Activated CD8-positive, alpha-beta memory T cell treated with anti-CD3 and anti-CD28 coated beads, Interleukin-2, amount 50 U/mL, for 1 hour (primary cell): ENCODE data around the gene USH1C.

Experiments used
- DNase-seq: peaks from one replicate; pipeline ENCODE4 v3.0.0-alpha.2; 2020; ENCODE audit errors: extremely low read depth

Gene USH1C

DNA sequence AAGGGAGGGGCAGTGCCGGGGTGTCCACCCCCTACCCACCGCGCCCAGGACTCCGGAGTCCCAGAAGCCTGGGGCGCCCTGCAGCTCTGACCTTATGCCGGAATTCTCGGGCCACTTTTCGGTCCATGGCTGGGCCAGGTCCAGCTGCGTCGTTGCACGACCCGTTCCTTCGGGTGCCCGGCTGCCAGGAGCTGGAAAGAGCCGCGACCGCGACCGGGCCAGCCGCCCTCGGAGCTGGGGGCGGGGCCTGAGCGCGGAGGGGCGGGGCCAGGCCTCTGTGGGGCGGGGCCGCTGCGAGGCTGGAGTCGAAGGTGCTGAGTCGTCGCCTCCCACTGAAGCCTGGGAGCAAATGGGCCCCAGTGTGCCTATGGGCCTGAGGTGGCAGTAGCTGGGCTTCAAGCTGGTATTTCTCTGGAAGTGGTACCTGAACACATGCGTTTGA, at the start of gene USH1C:
Gene USH1C (minus strand): TSS at position 236 of the 442 bp plus-strand sequence. CDS start 109 bp downstream, at position 127.
- DNase-seq, result no peak

DNA sequence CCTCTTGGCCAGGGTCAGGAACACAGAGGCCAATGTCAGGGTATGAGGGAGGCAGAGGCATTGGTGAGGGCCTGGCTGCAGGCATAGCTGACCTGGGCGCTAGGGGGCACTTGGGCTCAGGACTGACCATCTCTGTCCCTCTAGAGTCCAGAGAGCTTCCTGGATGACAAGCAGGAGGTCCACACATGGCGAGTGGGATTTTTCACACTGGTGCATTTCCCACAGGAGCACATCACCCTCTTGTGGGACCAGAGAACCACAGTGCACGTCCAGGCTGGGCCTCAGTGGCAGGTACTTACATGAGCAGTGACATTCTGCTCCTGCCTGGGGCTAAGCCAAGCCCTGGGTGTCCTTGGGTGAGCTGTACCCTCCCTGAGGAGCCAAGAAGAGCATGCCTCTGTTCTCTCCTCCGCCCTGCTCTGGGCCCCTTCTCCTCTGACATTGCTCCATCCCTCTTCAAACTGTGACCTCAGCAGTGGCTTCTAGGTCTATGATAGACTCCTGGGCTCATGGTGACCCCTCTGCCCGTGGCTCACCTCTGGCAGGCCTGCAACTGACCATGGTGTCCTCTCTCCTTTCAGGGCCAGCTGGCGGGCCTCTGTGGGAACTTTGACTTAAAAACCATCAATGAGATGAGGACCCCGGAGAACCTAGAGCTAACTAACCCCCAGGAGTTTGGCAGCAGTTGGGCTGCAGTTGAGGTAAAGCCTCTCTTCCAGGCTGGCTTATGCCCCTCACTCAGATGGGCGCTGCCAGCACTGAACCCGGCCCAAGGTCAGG, 49.4 kb upstream of the USH1C start:
- DNase-seq, result no peak

DNA sequence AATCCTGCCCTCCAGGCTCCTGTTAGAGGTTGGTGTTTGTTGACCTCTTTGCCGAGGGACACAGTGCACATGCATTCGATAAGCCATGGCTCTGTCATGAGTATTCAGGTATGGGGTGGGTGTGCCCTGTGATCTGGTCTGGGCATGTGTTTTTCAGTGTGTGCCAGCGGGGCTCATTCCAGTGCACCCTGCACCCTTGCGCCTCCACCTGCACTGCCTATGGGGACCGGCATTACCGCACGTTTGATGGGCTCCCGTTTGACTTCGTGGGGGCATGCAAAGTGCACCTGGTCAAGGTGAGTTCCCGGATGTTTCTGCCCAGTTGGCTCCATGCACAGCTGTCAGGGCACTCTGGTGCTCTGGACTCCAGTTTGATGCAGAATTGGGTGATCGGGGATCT, 47.1 kb upstream of the USH1C start:
- DNase-seq, result no peak

DNA sequence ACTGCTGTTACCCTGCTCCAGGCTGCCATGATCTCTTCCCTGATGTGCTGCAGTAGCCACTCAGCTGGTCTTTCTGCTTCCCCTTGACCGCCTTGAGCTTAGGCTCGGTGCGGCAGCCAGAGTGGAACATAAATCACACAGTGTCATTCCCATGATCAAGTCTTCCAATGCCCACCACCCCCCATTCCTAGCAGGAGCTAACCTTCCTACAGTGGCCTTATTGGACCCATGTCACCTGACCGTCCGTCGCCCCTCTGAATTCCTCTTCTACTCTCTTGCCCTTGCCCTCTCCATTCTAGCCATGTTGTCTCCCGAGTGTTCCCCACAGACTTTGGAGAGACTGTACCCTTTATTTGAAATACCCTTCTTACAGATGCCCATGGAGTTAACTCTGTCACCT, 46.2 kb upstream of the USH1C start:
- DNase-seq, result no peak

DNA sequence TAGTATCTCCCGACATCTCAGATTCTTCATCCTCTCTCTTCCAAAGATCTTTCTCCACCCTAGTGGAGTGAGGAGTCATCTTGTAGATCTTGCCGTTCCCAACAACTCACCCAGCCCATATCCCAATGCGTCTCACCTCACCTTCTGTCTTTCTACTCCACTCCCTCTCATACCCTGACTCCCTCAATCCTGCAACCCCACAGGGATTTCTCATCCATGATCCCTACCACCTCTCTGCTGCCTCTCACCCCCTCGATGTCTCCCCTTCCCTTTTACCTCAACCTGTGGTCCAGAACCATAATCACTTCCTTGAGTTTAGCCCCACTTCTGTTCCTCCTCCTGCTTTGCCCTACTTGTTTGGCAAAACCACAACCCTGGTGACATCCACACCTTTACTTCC, 44.5 kb upstream of the USH1C start:
- DNase-seq, result no peak

DNA sequence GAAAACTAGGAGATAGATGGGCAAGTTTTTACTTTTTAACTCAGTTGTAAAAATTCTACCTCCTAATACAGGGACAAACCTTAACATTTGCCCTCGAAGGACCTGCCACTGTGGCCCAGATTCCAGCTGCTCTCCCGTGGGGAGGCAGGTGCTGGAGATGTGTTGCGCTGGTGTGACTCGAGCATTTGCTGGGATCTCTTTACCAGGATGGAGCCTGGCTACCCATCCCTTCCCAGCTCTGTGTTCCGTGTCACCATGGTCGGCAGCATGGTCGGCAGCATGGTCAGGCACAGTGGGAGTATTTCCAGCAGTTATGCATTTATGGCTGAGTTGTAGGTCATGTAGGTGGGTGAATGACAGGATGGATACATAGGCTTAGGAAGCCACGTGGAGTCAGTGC, 44.0 kb upstream of the USH1C start:
- no peak for DNase-seq

DNA sequence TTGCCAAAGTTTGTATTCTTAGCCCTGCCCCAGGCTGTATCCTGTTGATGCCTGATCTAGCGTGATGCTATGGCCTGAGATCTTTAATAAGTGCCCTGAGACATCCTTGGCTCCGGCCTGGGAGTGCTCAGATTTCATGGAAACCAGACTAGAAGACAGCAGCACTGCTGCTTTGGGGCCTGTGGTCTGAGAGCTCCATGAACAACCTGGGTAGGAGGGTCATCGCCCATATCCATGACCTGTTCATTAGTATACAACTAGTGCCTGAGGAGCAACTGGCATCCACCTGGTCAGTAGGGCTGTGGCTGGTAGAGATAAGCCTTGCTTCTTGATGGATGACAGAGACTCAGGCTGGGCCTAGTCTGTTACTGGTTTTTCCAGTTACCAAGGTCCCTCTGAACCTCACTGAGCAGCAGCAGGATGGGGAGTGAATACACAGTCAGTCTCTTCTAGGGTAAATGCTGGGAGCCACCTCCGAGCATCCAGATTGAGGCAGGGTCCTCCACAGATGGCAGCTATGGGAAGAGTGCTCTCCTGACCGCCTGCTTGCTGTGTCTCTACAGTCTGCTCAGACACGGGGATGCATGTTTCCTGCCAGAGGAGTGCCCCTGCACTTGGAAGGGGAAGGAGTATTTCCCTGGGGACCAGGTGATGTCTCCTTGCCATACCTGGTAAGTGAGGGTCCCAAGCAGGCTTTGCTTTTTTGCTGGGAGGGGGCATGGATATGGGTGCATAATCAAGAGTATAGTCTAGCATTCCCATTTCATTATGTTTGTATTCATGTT, 41.9 kb upstream of the USH1C start:
- DNase-seq, result no peak

DNA sequence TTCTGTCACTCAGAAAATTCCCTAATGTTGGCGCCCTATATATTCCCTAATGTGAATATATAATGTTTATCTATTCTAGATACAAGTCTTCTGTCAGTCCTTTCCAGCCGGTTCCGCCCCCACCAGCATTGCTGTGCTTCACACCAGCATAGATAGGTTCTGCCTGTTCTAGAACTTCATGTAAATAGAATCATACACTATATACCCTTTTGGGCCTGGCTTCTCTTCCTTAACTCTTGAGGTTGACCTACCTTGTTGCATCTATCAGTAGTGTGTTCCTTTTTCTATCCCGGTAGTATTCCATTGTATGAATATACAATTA, 37.5 kb upstream of the USH1C start:
- DNase-seq, result no peak

DNA sequence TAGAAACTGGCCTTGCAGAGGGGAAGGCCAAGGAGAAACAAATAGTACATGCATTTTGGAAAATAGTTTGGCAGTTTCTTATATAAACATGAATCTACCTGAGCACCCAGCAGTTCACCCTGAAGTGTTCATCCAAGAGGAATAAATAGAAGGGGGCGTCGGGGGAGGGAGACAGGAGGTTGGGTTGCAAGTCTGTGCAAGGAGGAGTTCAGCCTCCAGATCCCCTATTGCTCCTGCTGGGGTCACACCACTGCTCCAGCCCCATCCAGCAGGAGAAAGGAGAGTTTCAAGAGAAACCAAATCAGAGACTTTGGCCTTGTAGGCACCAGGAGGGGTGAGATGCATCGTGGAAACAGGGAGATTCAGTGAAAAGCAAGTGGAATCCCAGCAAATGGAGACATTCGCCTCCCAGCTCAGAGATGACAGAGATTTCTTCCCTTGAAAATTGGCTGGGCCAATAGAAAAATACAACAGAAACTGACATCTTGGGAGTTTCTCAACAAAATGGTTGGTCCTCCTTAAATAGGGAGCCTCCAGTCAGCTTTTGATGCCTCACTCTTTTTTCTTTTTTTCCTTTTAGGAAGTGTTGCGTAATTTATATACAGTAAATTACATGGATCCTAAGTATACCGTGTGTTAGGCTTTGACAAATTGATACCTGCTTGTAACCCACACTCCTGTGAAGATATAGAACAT, 37.0 kb upstream of the USH1C start:
- DNase-seq, result no peak

DNA sequence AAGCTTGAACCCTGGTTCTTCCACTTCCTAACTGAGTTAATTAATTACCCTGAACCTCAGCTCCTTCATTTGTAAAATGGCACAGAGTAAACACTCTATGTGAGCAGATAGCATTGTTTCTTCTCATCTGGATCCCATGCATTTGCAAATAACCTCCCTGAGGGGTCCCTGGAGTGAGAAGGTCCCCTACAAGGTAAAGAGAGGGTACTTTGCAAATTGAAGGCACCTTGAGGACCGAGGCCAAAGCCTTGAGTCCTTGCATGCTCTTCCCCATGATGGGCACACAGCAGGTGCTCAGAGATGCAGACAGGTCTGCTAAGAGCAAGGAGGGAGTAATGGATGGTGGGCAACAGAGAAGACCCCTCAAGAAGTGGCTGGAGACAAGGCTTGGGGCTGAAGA, 36.1 kb upstream of the USH1C start:
- DNase-seq, result no peak

DNA sequence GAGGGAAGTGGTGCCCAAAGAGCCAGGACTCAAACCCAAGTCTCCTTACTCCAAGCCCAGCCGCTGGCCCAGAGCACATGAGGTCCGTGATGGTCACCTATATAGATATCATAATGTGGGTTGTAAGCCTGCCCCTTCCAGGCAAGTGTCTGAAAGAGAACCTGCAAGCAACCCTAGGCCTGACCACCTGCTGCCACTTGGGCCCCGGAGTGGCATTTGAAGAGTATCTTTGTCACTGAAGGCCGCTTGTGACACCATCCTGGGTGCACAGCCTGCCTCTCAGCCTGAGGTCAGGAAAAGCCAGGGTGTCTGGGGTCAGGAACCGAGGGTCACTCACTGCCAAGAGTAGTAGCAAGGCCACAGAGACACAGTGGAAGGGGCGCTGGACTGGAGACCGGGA, 35.2 kb upstream of the USH1C start:
- DNase-seq, result no peak

DNA sequence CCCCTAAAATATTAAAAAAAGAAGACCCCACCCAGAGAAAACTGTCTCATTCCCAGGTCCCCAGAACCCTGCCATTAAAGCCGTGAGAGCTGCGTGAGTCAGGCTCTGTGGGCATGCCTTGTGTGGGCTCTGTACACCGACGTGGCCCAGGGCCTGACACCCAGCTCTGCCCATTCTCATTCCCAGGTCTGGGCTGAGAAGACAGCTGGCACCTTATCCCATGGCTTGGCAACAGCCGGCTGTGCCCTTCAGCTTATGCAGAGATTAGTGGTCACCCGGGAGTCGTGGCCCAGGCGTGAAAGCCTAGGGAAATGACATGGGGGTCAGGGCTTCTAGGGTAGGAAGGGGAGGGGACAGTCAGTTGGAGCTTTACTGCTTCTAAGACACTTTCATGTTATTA, 34.7 kb upstream of the USH1C start:
- DNase-seq, result no peak

DNA sequence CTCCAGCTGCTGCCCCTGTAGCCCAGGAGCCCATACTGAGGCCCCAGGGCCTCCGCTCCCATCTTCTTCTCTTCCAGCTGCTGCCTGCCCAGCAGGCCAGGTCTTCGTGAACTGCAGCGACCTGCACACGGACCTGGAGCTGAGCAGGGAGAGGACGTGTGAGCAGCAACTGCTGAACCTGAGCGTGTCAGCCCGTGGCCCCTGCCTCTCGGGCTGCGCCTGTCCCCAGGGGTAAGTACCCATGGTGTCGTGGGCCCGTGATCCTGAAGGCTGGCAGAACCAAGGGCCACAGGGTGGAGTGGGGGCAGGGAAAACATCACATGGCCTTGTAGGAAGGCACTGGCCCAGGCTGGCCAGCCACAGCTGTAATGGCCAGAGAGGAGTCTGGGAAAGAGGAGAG, 34.1 kb upstream of the USH1C start:
- no peak for DNase-seq

DNA sequence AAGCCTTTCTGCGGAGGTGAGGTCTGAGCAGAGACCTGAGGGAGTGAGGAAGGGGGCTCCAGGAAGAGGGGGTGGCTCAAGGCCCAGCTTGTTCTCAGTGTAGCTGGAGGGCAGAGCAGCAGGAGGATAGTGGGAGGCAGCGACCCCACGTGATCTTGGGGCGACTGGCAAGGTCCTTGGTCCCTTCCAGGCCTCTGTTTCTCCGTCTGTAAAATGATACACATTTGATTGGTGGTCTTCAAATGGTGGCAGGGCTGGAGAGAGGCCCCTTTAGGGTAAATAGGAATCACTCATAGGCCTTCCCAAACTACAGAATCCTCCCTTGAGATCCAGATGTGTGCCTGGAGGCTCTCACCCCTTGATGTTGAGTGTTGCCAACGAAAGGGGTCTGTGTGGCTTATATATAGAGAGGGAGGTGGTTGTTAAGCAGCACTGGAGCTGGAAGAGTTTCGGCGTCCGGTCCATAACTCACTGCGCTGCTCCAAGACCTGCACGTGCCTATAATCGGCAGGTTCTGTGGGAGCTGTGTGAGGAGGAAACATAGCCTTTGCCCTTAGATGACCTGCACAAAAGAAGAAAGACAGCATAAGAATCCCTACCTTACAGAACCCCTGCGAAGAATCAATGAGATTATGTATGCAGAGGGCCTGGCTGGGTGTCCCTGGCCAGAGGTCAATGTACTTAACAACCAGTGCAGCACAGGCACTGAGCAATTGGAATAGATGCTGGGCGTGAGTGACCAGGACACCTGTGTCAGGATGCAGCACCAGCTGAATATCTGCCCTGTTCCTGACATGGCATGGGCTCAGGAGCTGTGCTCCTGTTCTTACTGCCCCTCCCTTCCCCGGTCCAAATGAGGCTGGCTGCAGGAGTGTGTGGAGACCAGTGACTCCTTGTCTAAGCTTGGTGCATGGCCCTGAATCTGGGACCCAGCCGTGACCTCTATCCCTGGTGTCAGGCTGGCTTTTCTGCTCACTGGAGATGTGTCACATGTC, 31.5 kb upstream of the USH1C start:
- no peak for DNase-seq

DNA sequence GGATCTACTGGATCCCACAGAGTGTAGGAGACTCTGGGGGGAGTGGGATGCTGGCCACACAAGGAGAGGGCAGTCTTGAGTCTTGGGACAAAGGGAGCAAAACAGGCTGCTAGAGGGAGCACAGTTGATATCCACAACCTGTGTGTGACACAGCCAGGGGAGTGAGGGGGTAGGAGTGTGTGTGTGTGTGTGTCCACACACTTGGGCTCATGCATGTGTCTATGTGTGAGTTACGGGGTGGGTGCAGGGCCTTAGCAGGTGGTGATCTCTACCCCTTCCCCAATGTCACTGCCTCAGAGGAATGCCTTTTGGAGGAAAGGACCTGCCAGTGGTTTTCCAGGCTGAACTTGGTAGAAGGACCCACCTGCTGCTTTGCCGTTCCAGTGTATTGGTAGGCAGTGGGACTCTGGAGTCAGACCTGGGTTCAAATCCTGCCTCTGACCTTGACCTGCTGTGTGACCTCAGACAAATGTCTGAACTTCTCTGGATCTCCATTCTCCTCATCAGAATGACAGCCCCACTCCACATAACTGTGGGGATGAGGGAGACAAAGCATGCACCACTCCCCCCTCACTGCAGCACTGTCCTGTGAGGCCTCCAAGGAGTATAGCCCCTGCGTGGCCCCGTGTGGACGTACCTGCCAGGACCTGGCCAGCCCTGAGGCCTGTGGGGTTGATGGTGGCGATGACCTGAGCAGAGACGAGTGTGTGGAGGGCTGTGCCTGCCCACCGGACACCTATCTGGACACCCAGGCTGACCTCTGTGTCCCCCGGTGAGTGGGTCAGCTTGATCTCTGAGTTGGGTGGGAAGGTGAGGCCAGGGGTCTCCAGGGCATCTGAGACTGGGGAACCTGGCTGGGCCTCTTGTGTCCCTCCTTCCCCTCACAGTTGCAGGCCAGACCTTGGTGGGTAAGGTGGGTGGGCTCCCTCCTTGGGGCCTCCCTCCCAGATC, 30.2 kb upstream of the USH1C start:
- no peak for DNase-seq

DNA sequence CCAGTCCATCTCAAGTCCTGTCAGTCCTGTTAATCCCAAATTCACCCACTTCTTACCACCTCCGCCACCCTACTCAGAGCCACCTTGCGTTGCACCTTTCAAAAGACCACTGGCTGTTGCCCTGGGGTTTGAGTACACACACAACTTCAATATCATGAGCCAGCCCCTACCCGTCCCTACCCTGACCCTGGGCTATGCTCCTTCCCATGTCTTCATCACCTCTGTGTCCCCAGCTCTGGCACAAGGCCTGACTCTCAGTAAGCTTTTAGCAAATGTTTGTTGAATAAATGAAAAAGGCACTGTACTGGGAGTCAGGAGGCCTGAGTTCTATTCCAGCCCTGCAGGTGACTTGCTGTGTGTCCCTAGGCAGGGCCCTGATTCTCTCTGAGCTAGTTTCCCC, 29.3 kb upstream of the USH1C start:
- DNase-seq, result no peak

DNA sequence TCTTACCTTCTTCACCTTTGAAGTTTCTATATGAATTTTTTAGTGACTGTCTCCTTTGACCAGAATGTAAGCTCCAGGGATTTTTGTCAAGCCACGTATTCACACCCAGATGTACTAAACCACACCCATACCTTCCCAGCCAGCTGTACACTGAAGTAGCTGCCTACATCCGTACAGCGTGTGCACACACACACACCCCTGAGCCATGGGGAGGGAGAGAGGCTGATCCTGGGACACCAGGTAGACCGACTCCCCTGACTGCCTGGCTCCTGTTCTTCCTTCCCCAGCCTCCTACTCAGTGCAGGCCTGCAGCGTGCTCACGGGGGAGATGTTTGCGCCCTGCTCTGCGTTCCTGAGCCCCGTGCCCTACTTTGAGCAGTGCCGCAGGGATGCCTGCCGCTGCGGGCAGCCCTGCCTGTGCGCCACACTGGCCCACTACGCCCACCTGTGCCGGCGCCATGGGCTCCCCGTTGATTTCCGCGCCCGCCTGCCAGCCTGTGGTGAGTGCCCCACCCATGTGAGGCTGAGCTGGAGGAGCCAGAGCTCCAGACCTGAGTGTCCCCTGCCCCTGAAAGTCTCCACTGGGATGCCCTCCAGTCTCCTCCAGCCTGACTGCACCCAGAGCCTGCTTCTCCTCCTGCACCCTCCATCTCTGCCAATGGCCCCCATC, 28.7 kb upstream of the USH1C start:
- no peak for DNase-seq

DNA sequence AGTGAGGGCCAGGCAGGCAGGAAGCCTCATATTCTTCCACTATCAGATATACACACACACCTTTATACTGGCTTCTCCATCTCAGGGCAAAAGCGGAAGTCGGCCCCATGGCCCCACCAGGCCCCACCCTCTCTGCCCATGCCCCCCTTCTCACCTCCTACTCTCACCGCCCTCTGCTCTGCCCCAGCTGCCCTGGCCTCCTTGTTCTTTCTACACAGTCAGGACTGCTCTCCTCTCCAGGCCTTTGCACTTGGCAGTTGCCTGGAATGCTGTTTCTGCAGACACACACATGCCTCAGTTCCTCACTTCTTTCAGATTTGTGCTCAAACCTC, 28.1 kb upstream of the USH1C start:
- DNase-seq, result no peak

DNA sequence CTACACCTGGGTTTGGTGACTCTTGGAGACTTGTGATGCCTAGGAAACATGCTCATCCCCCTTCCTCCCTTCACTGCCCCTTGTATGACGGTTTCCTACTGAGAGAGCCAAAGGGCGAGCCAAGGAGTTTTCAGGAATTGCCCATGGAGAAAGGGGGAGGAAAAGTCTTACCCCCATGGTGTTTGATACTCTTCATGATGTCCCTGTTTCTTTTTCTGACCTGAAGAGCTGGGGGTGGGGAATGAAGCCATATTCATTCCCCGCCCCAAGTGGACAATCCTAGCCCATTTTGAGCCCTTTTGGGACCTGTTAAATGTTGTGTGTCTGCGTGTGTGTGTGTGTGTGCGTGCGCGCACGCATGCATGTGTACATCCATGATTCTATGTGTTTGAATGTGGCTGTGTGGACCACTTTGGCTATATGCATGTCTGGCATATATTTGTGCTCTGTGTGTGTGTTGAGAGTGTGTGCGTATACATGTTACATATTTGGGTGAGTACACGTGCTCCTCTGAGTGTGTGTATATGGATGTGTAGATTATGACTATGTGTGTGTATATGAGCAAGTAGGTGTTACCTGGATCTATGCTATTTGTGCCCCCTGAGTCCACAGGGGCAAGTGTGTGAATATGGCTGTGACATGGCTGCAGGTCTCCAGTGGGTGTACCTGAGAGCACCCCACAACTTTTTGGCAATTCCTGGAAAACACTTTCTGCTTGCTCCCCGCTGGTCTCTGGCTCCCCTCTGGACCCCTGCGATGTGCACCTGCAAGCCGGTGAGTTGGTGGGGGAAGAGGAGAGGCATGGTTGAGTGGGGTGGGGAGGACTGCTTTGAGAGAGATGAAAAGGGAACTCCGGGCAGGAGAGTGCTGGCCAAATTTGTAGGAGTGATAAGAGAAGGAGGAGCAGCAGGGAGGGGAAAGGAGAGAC, 27.5 kb upstream of the USH1C start:
- no peak for DNase-seq
